ENCODE measurements around the gene RARG.

Gene RARG

GRCh38 chr12:53225635-53226424 lies 6.2 kb downstream of the RARG start:
- no peak for DNase-seq
- in situ Hi-C loops (cut with HindIII; ENCODE audit: low pct_ligation_motif_present, low pct_unique_long_range_greater_than_20kb, low sequenced_read_pairs): no loop called here

- no peak for DNase-seq
- in situ Hi-C loops (cut with HindIII; ENCODE audit: low pct_ligation_motif_present, low pct_unique_long_range_greater_than_20kb, low sequenced_read_pairs): no loop called here
Measured at GRCh38 chr12:53224897-53225634, 6.9 kb downstream of the RARG start.

GRCh38 chr12:53224061-53224896 lies 7.7 kb downstream of the RARG start:
- in situ Hi-C loops (cut with HindIII; ENCODE audit: low pct_ligation_motif_present, low pct_unique_long_range_greater_than_20kb, low sequenced_read_pairs): no loop called here
- DNase-seq: peak; percentile 33

GRCh38 chr12:53223389-53224060 lies 8.5 kb downstream of the RARG start:
- DNase-seq: no peak
- in situ Hi-C loops (cut with HindIII; ENCODE audit: low pct_ligation_motif_present, low pct_unique_long_range_greater_than_20kb, low sequenced_read_pairs): no loop called here

GRCh38 chr12:53222806-53223261 lies 9.2 kb downstream of the RARG start:
- in situ Hi-C loops (cut with HindIII; ENCODE audit: low pct_ligation_motif_present, low pct_unique_long_range_greater_than_20kb, low sequenced_read_pairs): no loop called here
- no peak for DNase-seq

- in situ Hi-C loops (cut with HindIII; ENCODE audit: low pct_ligation_motif_present, low pct_unique_long_range_greater_than_20kb, low sequenced_read_pairs): no loop called here
- no peak for DNase-seq
Measured at GRCh38 chr12:53222170-53222721, 9.8 kb downstream of the RARG start.

GRCh38 chr12:53221203-53222080 lies 10.6 kb downstream of the RARG start:
- peak; percentile 86 for DNase-seq
- in situ Hi-C loops (cut with HindIII; ENCODE audit: low pct_ligation_motif_present, low pct_unique_long_range_greater_than_20kb, low sequenced_read_pairs): no loop called here

GRCh38 chr12:53220694-53221202 lies 11.3 kb downstream of the RARG start:
- in situ Hi-C loops (cut with HindIII; ENCODE audit: low pct_ligation_motif_present, low pct_unique_long_range_greater_than_20kb, low sequenced_read_pairs): no loop called here
- DNase-seq: peak; percentile 99

GRCh38 chr12:53219956-53220693 lies 11.9 kb downstream of the RARG start:
- DNase-seq: no peak
- in situ Hi-C loops (cut with HindIII; ENCODE audit: low pct_ligation_motif_present, low pct_unique_long_range_greater_than_20kb, low sequenced_read_pairs): no loop called here

GRCh38 chr12:53219292-53219955 lies 12.6 kb downstream of the RARG start:
- in situ Hi-C loops (cut with HindIII; ENCODE audit: low pct_ligation_motif_present, low pct_unique_long_range_greater_than_20kb, low sequenced_read_pairs): no loop called here

GRCh38 chr12:53218551-53219291 lies 13.3 kb downstream of the RARG start:
- in situ Hi-C loops (cut with HindIII; ENCODE audit: low pct_ligation_motif_present, low pct_unique_long_range_greater_than_20kb, low sequenced_read_pairs): no loop called here
- no peak for DNase-seq

More at GRCh38 chr12:53219292-53219955, 12.6 kb downstream of the RARG start:
- DNase-seq: no peak

- no peak for DNase-seq
- in situ Hi-C loops (cut with HindIII; ENCODE audit: low pct_ligation_motif_present, low pct_unique_long_range_greater_than_20kb, low sequenced_read_pairs): no loop called here
Measured at GRCh38 chr12:53217931-53218307, 14.1 kb downstream of the RARG start.

- DNase-seq: no peak
- in situ Hi-C loops (cut with HindIII; ENCODE audit: low pct_ligation_motif_present, low pct_unique_long_range_greater_than_20kb, low sequenced_read_pairs): no loop called here
Measured at GRCh38 chr12:53217051-53217930, 14.7 kb downstream of the RARG start.

GRCh38 chr12:53215497-53215896 lies 16.5 kb downstream of the RARG start:
- in situ Hi-C loops (cut with HindIII; ENCODE audit: low pct_ligation_motif_present, low pct_unique_long_range_greater_than_20kb, low sequenced_read_pairs): no loop called here

More at GRCh38 chr12:53215497-53215896, 16.5 kb downstream of the RARG start:
- DNase-seq: no peak
